ENCODE measurements around the gene OPCML. TPM values are rescaled to one million over a fixed set of nuclear protein-coding genes. Genes with fewer than 3 reads are reported as not detected.
A peak's percentile ranks its signal among the peaks of the same experiment; 100 is the strongest.

OPCML gene
- polyA plus RNA-seq, 1 donor from 2014 or later, result 11.6 TPM

GRCh38 chr11:132804258-132804657, 728.0 kb downstream of the OPCML start:
- Histone ChIP-seq H3K27me3 (ENCODE audit: insufficient read depth, low read depth, low read length) (no peaks in the 10 kb centered on the region), H3K79me2 (replicated peaks; ENCODE audit: insufficient read depth, low read length) (no peaks in the 10 kb centered on the region), H3K9ac (ENCODE audit: low read length) (no peak overlapping the region), H3K27ac (ENCODE audit: low read length) (peak overlapping the region; percentile 74), H3K9me2 (ENCODE audit: insufficient read depth, low read length) (no peaks in the 10 kb centered on the region), H2AFZ (ENCODE audit: low read depth, low read length) (no peak overlapping the region), H3K9me3 (ENCODE audit: low read length) (no peaks in the 10 kb centered on the region), H3K36me3 (ENCODE audit: insufficient read depth, low read length) (no peaks in the 10 kb centered on the region), H4K20me1 (ENCODE audit: insufficient read depth) (no peaks in the 10 kb centered on the region), H3K4me2 (ENCODE audit: low read length) (no peak overlapping the region), H3F3A (ENCODE audit: insufficient read depth, low read length, poor library complexity, severe bottlenecking) (peaks cover 4% of the 10 kb centered on the region), H3K4me3 (ENCODE audit: low read length) (no peak overlapping the region)
- TF ChIP-seq SMC3 (conservative IDR thresholded peaks at IDR 0.05; ENCODE audit: poor library complexity) (no peak), TAF1 (IDR thresholded peaks at IDR 0.05; ENCODE audit: low read depth) (no peak), MXI1 (conservative IDR thresholded peaks at IDR 0.05; ENCODE audit: poor library complexity, severe bottlenecking) (no peak), EP300 (conservative IDR thresholded peaks at IDR 0.05; ENCODE audit: poor library complexity, severe bottlenecking) (no peak), CTCF (IDR thresholded peaks at IDR 0.05; ENCODE audit: poor library complexity, severe bottlenecking) (no peak), REST (IDR thresholded peaks at IDR 0.05; ENCODE audit: borderline replicate concordance) (no peak), RAD21 (conservative IDR thresholded peaks at IDR 0.05) (no peak), EZH2 (IDR thresholded peaks at IDR 0.05; ENCODE audit: borderline replicate concordance, insufficient read depth, low read length, poor library complexity, severe bottlenecking) (no peak), POLR2AphosphoS5 (IDR thresholded peaks at IDR 0.05) (no peak)

- H3K27me3 ChIP-seq (ENCODE audit: insufficient read depth, low read depth, low read length), result no peaks in the 10 kb centered on the region
- H3K36me3 ChIP-seq (ENCODE audit: insufficient read depth, low read length), result no peaks in the 10 kb centered on the region
- no peak overlapping the region for H3K9ac ChIP-seq (ENCODE audit: low read length)
- no peak overlapping the region for H3K4me3 ChIP-seq (ENCODE audit: low read length)
- TF ChIP-seq EZH2 (IDR thresholded peaks at IDR 0.05; ENCODE audit: borderline replicate concordance, insufficient read depth, low read length, poor library complexity, severe bottlenecking), result no peak
- no peak for TF ChIP-seq SMC3 (conservative IDR thresholded peaks at IDR 0.05; ENCODE audit: poor library complexity)
- no peak for TF ChIP-seq RAD21 (conservative IDR thresholded peaks at IDR 0.05)
- no peak for TF ChIP-seq EP300 (conservative IDR thresholded peaks at IDR 0.05; ENCODE audit: poor library complexity, severe bottlenecking)
- H4K20me1 ChIP-seq (ENCODE audit: insufficient read depth), result no peaks in the 10 kb centered on the region
- no peak overlapping the region for H3K4me2 ChIP-seq (ENCODE audit: low read length)
- no peaks in the 10 kb centered on the region for H3K9me2 ChIP-seq (ENCODE audit: insufficient read depth, low read length)
- H3K27ac ChIP-seq (ENCODE audit: low read length), result peak overlapping the region; percentile 74
- peaks cover 4% of the 10 kb centered on the region for H3F3A ChIP-seq (ENCODE audit: insufficient read depth, low read length, poor library complexity, severe bottlenecking)
- no peaks in the 10 kb centered on the region for H3K9me3 ChIP-seq (ENCODE audit: low read length)
- no peak overlapping the region for H2AFZ ChIP-seq (ENCODE audit: low read depth, low read length)
- H3K79me2 ChIP-seq (replicated peaks; ENCODE audit: insufficient read depth, low read length), result no peaks in the 10 kb centered on the region
Observed at GRCh38 chr11:132803436-132803835, 728.9 kb downstream of the OPCML start.
